ENCODE data around the gene WDFY1. TPM values are rescaled to one million over a fixed set of nuclear protein-coding genes. Genes with fewer than 3 reads are reported as not detected.
A peak's percentile ranks its signal among the peaks of the same experiment; 100 is the strongest.

Gene WDFY1
- total RNA-seq, 3 donors from 2014 or later, result 45.2 to 57.6 (median 46.2) TPM

DNA sequence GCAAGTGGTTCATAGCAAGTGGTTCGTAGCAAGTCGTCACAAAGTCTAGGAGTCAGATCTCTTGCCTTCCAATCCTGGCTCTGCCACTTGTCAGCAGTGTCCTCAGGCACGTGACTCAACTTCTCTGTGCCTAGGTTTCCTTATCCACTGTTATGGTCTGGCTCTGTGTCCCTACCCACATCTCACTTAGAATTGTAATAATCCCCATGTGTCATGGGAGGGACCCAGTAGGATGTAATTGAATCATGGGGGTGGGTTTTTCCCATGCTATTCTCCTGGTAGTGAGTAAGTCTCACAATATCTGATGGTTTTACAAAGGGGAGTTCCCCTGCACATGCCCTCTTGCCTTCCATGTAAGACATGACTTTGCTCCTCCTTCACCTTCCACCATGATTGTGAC is 55.9 kb downstream of the WDFY1 start:
- no peaks in the 10 kb centered on the region for H3K4me1 ChIP-seq
- H3K4me3 ChIP-seq, result no peak overlapping the region
- H3K27me3 ChIP-seq, result no peaks in the 10 kb centered on the region
- H3K9me3 ChIP-seq, result no peaks in the 10 kb centered on the region
- H3K27ac ChIP-seq, result no peak overlapping the region
- no peak for DNase-seq (ENCODE audit: low spot score in 2 of 2)
- intact Hi-C loops (cut with DNase I; ENCODE audit: low total_unique reads), result no loop called here
- peaks cover 4% of the 10 kb centered on the region for H3K36me3 ChIP-seq
- TF ChIP-seq POLR2A (IDR thresholded peaks at IDR 0.05) (no peak), POLR2AphosphoS5 (IDR thresholded peaks at IDR 0.05) (no peak)
- TF ChIP-seq, protein P1, sequence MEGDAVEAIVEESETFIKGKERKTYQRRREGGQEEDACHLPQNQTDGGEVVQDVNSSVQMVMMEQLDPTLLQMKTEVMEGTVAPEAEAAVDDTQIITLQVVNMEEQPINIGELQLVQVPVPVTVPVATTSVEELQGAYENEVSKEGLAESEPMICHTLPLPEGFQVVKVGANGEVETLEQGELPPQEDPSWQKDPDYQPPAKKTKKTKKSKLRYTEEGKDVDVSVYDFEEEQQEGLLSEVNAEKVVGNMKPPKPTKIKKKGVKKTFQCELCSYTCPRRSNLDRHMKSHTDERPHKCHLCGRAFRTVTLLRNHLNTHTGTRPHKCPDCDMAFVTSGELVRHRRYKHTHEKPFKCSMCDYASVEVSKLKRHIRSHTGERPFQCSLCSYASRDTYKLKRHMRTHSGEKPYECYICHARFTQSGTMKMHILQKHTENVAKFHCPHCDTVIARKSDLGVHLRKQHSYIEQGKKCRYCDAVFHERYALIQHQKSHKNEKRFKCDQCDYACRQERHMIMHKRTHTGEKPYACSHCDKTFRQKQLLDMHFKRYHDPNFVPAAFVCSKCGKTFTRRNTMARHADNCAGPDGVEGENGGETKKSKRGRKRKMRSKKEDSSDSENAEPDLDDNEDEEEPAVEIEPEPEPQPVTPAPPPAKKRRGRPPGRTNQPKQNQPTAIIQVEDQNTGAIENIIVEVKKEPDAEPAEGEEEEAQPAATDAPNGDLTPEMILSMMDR (IDR thresholded peaks at IDR 0.05), result no peak

DNA sequence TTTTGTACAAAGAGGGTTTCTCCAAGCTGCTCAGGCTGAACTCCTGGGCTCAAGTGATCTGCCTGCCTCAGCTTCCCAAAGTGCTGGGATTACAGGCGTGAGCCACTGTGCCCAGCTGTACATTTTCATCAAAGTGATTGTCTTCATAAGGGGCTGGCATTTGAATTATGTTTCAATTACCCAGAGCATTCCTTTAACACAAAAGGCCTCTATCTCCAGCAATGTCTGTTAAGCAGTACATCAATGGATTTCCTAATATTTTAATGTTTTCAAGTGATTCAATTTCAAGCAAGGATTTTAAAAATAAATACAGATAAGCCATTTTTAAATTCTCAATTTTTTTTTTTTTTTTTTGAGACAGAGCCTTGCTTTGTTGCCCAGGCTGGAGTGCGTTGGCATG is 56.9 kb downstream of the WDFY1 start:
- Histone ChIP-seq H3K27me3 (no peaks in the 10 kb centered on the region), H3K4me1 (no peaks in the 10 kb centered on the region), H3K4me3 (no peak overlapping the region), H3K9me3 (no peaks in the 10 kb centered on the region), H3K27ac (peak overlapping the region; percentile 40 to 69), H3K36me3 (no peaks in the 10 kb centered on the region)
- TF ChIP-seq POLR2AphosphoS5 (IDR thresholded peaks at IDR 0.05) (no peak), POLR2A (IDR thresholded peaks at IDR 0.05) (no peak)
- TF ChIP-seq, protein P1 (IDR thresholded peaks at IDR 0.05), result no peak
- intact Hi-C loops (cut with DNase I; ENCODE audit: low total_unique reads), result no loop called here
- DNase-seq (ENCODE audit: low spot score in 2 of 2), result no peak

DNA sequence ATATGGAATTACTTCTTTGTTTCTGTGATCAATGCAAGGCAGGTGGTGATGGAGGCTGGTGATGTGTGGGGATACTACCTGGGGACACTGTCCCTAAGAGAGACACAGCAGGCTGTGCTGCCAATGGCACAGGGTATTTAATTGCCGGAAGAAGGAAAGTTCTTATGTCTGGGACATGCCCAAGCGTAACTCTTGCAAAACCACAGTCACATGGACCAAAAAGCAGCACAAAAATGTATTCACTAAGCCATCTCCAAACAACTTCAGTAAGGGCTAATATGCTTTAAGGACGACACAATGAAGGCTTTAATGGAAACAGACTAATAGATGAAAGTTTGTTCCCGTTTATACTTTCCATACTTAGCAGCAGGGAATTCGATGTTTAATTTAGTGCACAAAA is 58.0 kb downstream of the WDFY1 start:
- Histone ChIP-seq H3K9me3 (no peaks in the 10 kb centered on the region), H3K4me3 (no peak overlapping the region), H3K27ac (peak overlapping the region in 1 of 2 donors; percentile 25), H3K4me1 (no peaks in the 10 kb centered on the region), H3K27me3 (no peaks in the 10 kb centered on the region), H3K36me3 (no peaks in the 10 kb centered on the region)
- peak in 1 of 2 donors; percentile 44 for DNase-seq (ENCODE audit: low spot score in 2 of 2)
- intact Hi-C loops (cut with DNase I; ENCODE audit: low total_unique reads), result no loop called here
- no peak for TF ChIP-seq POLR2AphosphoS5 (IDR thresholded peaks at IDR 0.05)
- TF ChIP-seq, protein P1 (IDR thresholded peaks at IDR 0.05), result no peak
- TF ChIP-seq POLR2A (IDR thresholded peaks at IDR 0.05), result no peak

GRCh38 chr2:223886726-223887125 is 58.4 kb downstream of the WDFY1 start:
- DNase-seq (ENCODE audit: low spot score in 2 of 2), result no peak
- intact Hi-C loops (cut with DNase I; ENCODE audit: low total_unique reads), result no loop called here
- H3K27me3 ChIP-seq, result no peaks in the 10 kb centered on the region
- H3K4me3 ChIP-seq, result no peak overlapping the region
- H3K36me3 ChIP-seq, result no peaks in the 10 kb centered on the region
- no peaks in the 10 kb centered on the region for H3K4me1 ChIP-seq
- H3K9me3 ChIP-seq, result no peaks in the 10 kb centered on the region
- TF ChIP-seq, protein P1 (IDR thresholded peaks at IDR 0.05), result no peak
- TF ChIP-seq POLR2A (IDR thresholded peaks at IDR 0.05) (no peak), POLR2AphosphoS5 (IDR thresholded peaks at IDR 0.05) (no peak)
- peak overlapping the region in 1 of 2 donors; percentile 25 for H3K27ac ChIP-seq

DNA sequence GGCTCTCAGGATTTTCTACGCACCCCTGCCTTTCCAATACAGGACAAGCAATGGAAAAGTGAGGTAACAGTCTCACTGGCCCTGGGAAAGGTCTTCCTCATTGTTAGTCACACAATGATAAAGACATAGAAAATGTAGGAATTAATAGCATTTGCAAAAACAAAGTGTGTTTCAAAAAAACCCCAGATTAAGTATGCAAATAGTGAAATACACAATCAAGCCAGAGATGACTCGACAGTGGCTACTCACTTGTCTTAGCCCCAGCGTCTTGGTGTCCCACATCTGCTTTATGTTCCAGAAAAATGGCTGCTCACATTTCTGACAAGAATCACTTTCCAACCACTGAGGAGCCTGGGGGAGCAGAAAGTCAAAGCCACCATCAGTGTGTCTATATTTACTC is 60.7 kb downstream of the WDFY1 start:
- TF ChIP-seq POLR2AphosphoS5 (IDR thresholded peaks at IDR 0.05), result no peak
- TF ChIP-seq, protein P1 (IDR thresholded peaks at IDR 0.05), result no peak
- no peak for TF ChIP-seq POLR2A (IDR thresholded peaks at IDR 0.05)
- Histone ChIP-seq H3K36me3 (no peaks in the 10 kb centered on the region), H3K9me3 (no peaks in the 10 kb centered on the region), H3K4me3 (no peak overlapping the region), H3K27me3 (no peaks in the 10 kb centered on the region), H3K4me1 (no peaks in the 10 kb centered on the region), H3K27ac (no peak overlapping the region)
- no peak for DNase-seq (ENCODE audit: low spot score in 2 of 2)
- intact Hi-C loops (cut with DNase I; ENCODE audit: low total_unique reads), result no loop called here
